Mucosa of stomach (tissue), 1 donor: ENCODE results near the gene LMBRD2.

Experiments used
- H3K27me3 ChIP-seq: one replicate; pipeline ENCODE4 v1.7.0; 2013; ENCODE audit warnings: mild to moderate bottlenecking, low read length; ENCODE audit not compliant: control insufficient read depth, insufficient read depth
- H3K36me3 ChIP-seq: one replicate; pipeline ENCODE4 v1.7.0; 2013; ENCODE audit warnings: low read length; ENCODE audit not compliant: control insufficient read depth, insufficient read depth
- H3K4me1 ChIP-seq: one replicate; pipeline ENCODE4 v1.7.0; 2013; ENCODE audit warnings: mild to moderate bottlenecking, low read length; ENCODE audit not compliant: control insufficient read depth, insufficient read depth
- H3K4me3 ChIP-seq: one replicate; pipeline ENCODE4 v1.7.0; 2013; ENCODE audit warnings: low read length
- H3K9ac ChIP-seq: one replicate; pipeline ENCODE4 v1.7.0; 2013; ENCODE audit warnings: mild to moderate bottlenecking, low read length, moderate library complexity
- H3K9me3 ChIP-seq: one replicate; pipeline ENCODE4 v1.7.0; 2013; ENCODE audit warnings: mild to moderate bottlenecking, low read length, moderate library complexity; ENCODE audit not compliant: control insufficient read depth
- donor health status: Pancreatic carcinoma.

LMBRD2 gene

GRCh38 chr5:36057386-36057785, 94.3 kb downstream of the LMBRD2 start:
- Histone ChIP-seq H3K9me3 (no peaks in the 10 kb centered on the region), H3K27me3 (no peaks in the 10 kb centered on the region), H3K4me3 (no peak overlapping the region), H3K36me3 (no peaks in the 10 kb centered on the region), H3K9ac (no peak overlapping the region), H3K4me1 (no peaks in the 10 kb centered on the region)

- H3K9ac ChIP-seq, result no peak overlapping the region
- no peaks in the 10 kb centered on the region for H3K27me3 ChIP-seq
- no peaks in the 10 kb centered on the region for H3K9me3 ChIP-seq
- H3K36me3 ChIP-seq, result no peaks in the 10 kb centered on the region
- H3K4me3 ChIP-seq, result no peak overlapping the region
- H3K4me1 ChIP-seq, result no peaks in the 10 kb centered on the region
These were observed 95.3 kb downstream of the LMBRD2 start for GRCh38 chr5:36056422-36056821.

- Histone ChIP-seq H3K9ac (no peak overlapping the region), H3K4me1 (no peaks in the 10 kb centered on the region), H3K27me3 (no peaks in the 10 kb centered on the region), H3K36me3 (no peaks in the 10 kb centered on the region), H3K9me3 (no peaks in the 10 kb centered on the region), H3K4me3 (no peak overlapping the region)
These were observed 95.7 kb downstream of the LMBRD2 start for GRCh38 chr5:36055984-36056383.

GRCh38 chr5:36054647-36055046, 97.0 kb downstream of the LMBRD2 start:
- no peak overlapping the region for H3K4me3 ChIP-seq
- no peak overlapping the region for H3K9ac ChIP-seq
- no peaks in the 10 kb centered on the region for H3K27me3 ChIP-seq
- H3K9me3 ChIP-seq, result no peaks in the 10 kb centered on the region
- H3K4me1 ChIP-seq, result no peaks in the 10 kb centered on the region
- H3K36me3 ChIP-seq, result no peaks in the 10 kb centered on the region

GRCh38 chr5:36052538-36052937, 99.1 kb downstream of the LMBRD2 start:
- Histone ChIP-seq H3K36me3 (no peaks in the 10 kb centered on the region), H3K9ac (no peak overlapping the region), H3K4me1 (no peaks in the 10 kb centered on the region), H3K4me3 (no peak overlapping the region), H3K27me3 (no peaks in the 10 kb centered on the region), H3K9me3 (no peaks in the 10 kb centered on the region)

GRCh38 chr5:36049949-36050348, 101.7 kb downstream of the LMBRD2 start:
- Histone ChIP-seq H3K4me1 (no peaks in the 10 kb centered on the region), H3K4me3 (no peak overlapping the region), H3K36me3 (no peaks in the 10 kb centered on the region), H3K27me3 (no peaks in the 10 kb centered on the region), H3K9ac (no peak overlapping the region), H3K9me3 (no peaks in the 10 kb centered on the region)
